BJ (cell line): Measurements from ENCODE around the gene PRKCD. TPM values are rescaled to one million over a fixed set of nuclear protein-coding genes. Genes with fewer than 3 reads are reported as not detected.

Source experiments
- CTCF ChIA-PET: fragments of 350-600 bp; formaldehyde crosslinking; extraction: SDS; loops from one replicate; lab custom pipeline; 2021; ENCODE audit warnings: antibody characterized with exemption, inconsistent platforms; lab: Yijun Ruan, JAX
- POLR2A ChIA-PET: fragments of 300-600 bp; sonication (Branson Sonifier 250); formaldehyde crosslinking; extraction: SDS; loops from one replicate; lab custom pipeline; 2021; ENCODE audit warnings: antibody characterized with exemption; lab: Charles Lee
- DNase-seq: peaks from one replicate; pipeline ENCODE4 v3.0.0-alpha.2; 2011; ENCODE audit warnings: low read depth
- H3K27me3 ChIP-seq: 2 replicates; pipeline ENCODE4 v1.6.0; 2011; ENCODE audit warnings: low read length; ENCODE audit not compliant: control insufficient read depth, insufficient read depth
- H3K36me3 ChIP-seq: 2 replicates; pipeline ENCODE4 v1.5.1; 2011; ENCODE audit warnings: low read length; ENCODE audit not compliant: control insufficient read depth, insufficient read depth
- H3K4me3 ChIP-seq: 2 replicates; pipeline ENCODE4 v1.5.1; 2011; ENCODE audit warnings: low read depth, mild to moderate bottlenecking, control low read depth, low read length
- polyA plus RNA-seq: library from polyadenylated mRNA; depleted of rRNA; stranded (reverse); fragments of >200 nt; gene quantifications from 2 replicates; pipeline ENCODE4 v1.2.3, GENCODE V29; 2011
- TF ChIP-seq, protein P1 (sequence below): IDR thresholded peaks from 2 replicates; pipeline ENCODE4 v1.5.1; 2011; ENCODE audit warnings: low read depth, mild to moderate bottlenecking, control low read depth, inconsistent platforms, low read length, moderate library complexity; ENCODE audit not compliant: insufficient read depth

PRKCD gene
- polyA plus RNA-seq, 1 experiment, result 33.5 TPM

- TF ChIP-seq, protein P1, sequence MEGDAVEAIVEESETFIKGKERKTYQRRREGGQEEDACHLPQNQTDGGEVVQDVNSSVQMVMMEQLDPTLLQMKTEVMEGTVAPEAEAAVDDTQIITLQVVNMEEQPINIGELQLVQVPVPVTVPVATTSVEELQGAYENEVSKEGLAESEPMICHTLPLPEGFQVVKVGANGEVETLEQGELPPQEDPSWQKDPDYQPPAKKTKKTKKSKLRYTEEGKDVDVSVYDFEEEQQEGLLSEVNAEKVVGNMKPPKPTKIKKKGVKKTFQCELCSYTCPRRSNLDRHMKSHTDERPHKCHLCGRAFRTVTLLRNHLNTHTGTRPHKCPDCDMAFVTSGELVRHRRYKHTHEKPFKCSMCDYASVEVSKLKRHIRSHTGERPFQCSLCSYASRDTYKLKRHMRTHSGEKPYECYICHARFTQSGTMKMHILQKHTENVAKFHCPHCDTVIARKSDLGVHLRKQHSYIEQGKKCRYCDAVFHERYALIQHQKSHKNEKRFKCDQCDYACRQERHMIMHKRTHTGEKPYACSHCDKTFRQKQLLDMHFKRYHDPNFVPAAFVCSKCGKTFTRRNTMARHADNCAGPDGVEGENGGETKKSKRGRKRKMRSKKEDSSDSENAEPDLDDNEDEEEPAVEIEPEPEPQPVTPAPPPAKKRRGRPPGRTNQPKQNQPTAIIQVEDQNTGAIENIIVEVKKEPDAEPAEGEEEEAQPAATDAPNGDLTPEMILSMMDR, result no peak
- CTCF ChIA-PET, result interaction anchor here (0.9 to 1.3 kb wide), 3 partner anchors 13 to 34 kb away, joined by 3 read pairs; no protein-coding TSS in a partner anchor
Measured at GRCh38 chr3:53167418-53168174, 6.6 kb downstream of the PRKCD start.

GRCh38 chr3:53168175-53168923, 7.3 kb downstream of the PRKCD start:
- H3K4me3 ChIP-seq, result no peak overlapping the region
- POLR2A ChIA-PET, result no interaction called here
- CTCF ChIA-PET, result interaction anchor here (0.9 to 2.4 kb wide), 4 partner anchors 27 to 54 kb away, joined by 3 to 20 read pairs (median 6); no protein-coding TSS in a partner anchor

More at GRCh38 chr3:53167418-53168174, 6.6 kb downstream of the PRKCD start:
- DNase-seq, result no peak
- Histone ChIP-seq H3K27me3 (no peaks in the 10 kb centered on the region), H3K36me3 (peaks cover 2% of the 10 kb centered on the region; the same call in 1 of the 2 replicates), H3K4me3 (no peak overlapping the region)
- POLR2A ChIA-PET, result no interaction called here

DNA sequence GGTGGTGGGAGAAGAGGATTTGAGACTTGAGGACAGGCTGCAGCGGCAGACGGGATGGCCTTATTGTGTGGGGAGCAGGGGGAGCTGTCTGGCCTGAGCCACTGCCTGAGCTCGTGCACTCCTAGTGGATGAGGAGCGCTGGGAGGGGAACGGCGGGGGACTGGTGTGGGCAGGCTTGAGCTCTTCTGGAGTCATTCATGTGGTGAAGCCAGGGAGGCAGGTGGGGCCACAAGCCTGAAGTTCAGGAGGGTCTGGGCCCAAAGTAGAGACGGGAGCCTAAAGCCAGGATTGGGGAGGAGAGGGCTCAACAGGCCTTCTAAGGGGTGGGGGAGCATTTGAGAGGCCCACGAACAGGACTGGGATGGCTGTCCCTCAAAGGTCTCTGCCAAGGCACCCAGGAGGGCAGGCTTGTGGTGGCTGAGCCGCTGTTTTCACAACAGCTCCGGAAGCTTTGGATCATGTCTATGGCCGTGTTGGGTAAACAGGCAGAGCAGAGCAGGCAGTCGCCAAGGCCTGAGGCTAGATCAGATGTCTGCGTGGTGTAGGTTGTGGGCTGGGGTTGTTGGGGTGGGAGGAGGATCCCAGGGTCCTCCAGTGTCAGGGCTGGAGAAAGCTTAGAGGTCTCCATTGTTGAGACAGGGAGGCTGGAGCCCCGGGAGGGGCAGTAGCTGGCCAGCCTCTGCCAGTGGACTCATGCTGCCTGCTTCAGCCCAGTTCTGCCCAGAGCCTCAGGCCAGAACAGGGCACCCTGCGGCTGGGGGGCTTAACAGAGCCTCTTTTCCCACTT, 8.2 kb downstream of the PRKCD start:
- ChIA-PET POLR2A (interaction anchor here (0.6 kb wide), 1 partner anchor 111 kb away, joined by 5 read pairs; no protein-coding TSS in a partner anchor), CTCF (interaction anchor here (0.8 to 2.4 kb wide), 6 partner anchors 8 to 56 kb away, joined by 3 to 20 read pairs (median 3); partner anchors contain the start of gene PRKCD)
- Histone ChIP-seq H3K36me3 (peaks cover 5% of the 10 kb centered on the region), H3K27me3 (no peaks in the 10 kb centered on the region), H3K4me3 (no peak overlapping the region)
- DNase-seq, result no peak
- TF ChIP-seq, protein P1, result no peak

More at GRCh38 chr3:53168175-53168923, 7.3 kb downstream of the PRKCD start:
- no peaks in the 10 kb centered on the region for H3K27me3 ChIP-seq
- H3K36me3 ChIP-seq, result peaks cover 2% of the 10 kb centered on the region; the same call in 1 of the 2 replicates
- no peak for DNase-seq
- TF ChIP-seq, protein P1, result no peak

DNA sequence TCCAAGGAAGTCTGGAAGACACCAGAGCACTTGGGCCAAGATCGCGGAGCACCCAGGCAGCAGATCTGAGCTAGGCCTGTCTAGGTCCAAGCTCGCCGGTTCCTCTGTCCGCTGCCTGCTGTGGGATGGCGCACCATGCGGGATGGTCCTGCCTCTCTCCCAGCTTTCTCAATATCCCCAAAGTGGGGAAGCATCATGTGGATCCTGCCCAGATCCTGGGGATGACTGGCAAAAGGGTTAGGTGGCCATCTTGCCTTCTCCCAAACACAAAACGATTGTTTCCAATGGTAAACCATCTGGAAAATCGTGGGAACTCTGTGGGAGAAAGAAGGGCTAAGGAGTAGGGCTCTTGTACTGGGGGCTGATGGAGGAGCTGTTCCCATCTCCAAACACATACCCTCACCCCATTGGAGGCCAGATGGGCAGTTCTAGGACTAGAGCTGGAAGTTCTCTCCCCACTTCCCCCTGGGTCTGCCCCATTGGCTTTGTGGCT, 8.9 kb downstream of the PRKCD start:
- Histone ChIP-seq H3K4me3 (no peak overlapping the region), H3K36me3 (peaks cover 5% of the 10 kb centered on the region), H3K27me3 (no peaks in the 10 kb centered on the region)
- TF ChIP-seq, protein P1, result no peak
- ChIA-PET POLR2A (interaction anchor here (0.6 kb wide), 1 partner anchor 66 kb away, joined by 3 read pairs; no protein-coding TSS in a partner anchor), CTCF (interaction anchor here (0.8 to 2.4 kb wide), 6 partner anchors 9 to 57 kb away, joined by 3 to 20 read pairs (median 3); partner anchors contain the start of gene PRKCD)
- DNase-seq, result no peak
